Stomach (tissue), 4 donors: ENCODE measurements around the gene PRG2.

ENCODE experiments used
- POLR2AphosphoS5 ChIP-seq, 3 donors: sonication (generic); formaldehyde crosslinking; IDR thresholded peaks; one replicate each; pipeline ENCODE4 v1.6.1; 2016; ENCODE audit warnings: antibody characterized with exemption in 3 of 3
- TF ChIP-seq, protein P1 (sequence below), 7 experiments: fragments of 450-650 bp in 4 of 7; fragments of 200-600 bp in 3 of 7; sonication (generic) in 3 of 7; IDR thresholded peaks; one replicate each; pipeline ENCODE4 v1.5.1; 2016 to 2019; ENCODE audit warnings: antibody characterized with exemption in 7 of 7, control low read depth in 2 of 7, mild to moderate bottlenecking in 1 of 7

DNA sequence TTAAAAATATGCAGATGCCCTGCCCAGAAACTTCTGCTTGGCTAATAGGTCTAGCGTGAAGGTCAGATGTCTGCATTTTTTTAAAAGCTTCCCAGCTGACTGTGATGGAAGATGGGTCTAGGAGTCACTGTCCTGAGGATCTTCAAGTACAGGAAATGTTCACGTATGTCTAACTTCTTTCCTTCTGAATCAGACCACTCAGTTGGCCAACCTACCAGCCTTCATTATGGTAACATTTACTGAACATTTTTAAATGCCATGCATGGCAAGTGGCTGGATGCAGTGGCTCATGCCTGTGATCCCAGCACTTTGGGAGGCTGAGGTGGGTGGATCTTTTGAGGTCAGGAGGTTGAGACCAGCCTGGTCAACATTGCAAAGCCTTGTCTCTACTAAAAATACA lies 1.1 kb upstream of the PRG2 start:
- TF ChIP-seq, protein P1, sequence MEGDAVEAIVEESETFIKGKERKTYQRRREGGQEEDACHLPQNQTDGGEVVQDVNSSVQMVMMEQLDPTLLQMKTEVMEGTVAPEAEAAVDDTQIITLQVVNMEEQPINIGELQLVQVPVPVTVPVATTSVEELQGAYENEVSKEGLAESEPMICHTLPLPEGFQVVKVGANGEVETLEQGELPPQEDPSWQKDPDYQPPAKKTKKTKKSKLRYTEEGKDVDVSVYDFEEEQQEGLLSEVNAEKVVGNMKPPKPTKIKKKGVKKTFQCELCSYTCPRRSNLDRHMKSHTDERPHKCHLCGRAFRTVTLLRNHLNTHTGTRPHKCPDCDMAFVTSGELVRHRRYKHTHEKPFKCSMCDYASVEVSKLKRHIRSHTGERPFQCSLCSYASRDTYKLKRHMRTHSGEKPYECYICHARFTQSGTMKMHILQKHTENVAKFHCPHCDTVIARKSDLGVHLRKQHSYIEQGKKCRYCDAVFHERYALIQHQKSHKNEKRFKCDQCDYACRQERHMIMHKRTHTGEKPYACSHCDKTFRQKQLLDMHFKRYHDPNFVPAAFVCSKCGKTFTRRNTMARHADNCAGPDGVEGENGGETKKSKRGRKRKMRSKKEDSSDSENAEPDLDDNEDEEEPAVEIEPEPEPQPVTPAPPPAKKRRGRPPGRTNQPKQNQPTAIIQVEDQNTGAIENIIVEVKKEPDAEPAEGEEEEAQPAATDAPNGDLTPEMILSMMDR (IDR thresholded peaks at IDR 0.05): no peak
- TF ChIP-seq POLR2AphosphoS5 (IDR thresholded peaks at IDR 0.05): no peak
